Coronary artery (tissue), 2 donors: ENCODE results near the gene ZNF28.
A peak's percentile ranks its signal among the peaks of the same experiment; 100 is the strongest.
"Not testable (repeated sequence)": the region's sequence is repeated elsewhere in the genome, so short reads cannot be mapped to it uniquely, and the experiment has no call there.

Experiments used
- DNase-seq: peaks from one replicate; pipeline ENCODE4 v3.0.0-alpha.2; 2017; ENCODE audit warnings: low spot score
- H3K27ac ChIP-seq, 2 donors: fragments of 200-600 bp; sonication (generic); one replicate each; pipeline ENCODE4 v1.5.1; 2016 to 2019
- H3K4me3 ChIP-seq: fragments of 200-600 bp; sonication (generic); 2 replicates; pipeline ENCODE4 v1.5.1; 2016; ENCODE audit warnings: mild to moderate bottlenecking, moderate library complexity
- CTCF ChIP-seq: fragments of 200-600 bp; sonication (generic); IDR thresholded peaks from one replicate; pipeline ENCODE4 v1.5.1; 2019; ENCODE audit warnings: antibody characterized with exemption

The ZNF28 gene

GRCh38 chr19:52809801-52810200 lies 11.6 kb downstream of the ZNF28 start:
- DNase-seq, result no peak
- H3K4me3 ChIP-seq, result no peak overlapping the region
- H3K27ac ChIP-seq, result no peak overlapping the region
- TF ChIP-seq CTCF, result no peak

GRCh38 chr19:52799950-52800640 lies 21.3 kb downstream of the ZNF28 start:
- not testable (repeated sequence) for H3K4me3 ChIP-seq, DNase-seq, H3K27ac ChIP-seq

DNA sequence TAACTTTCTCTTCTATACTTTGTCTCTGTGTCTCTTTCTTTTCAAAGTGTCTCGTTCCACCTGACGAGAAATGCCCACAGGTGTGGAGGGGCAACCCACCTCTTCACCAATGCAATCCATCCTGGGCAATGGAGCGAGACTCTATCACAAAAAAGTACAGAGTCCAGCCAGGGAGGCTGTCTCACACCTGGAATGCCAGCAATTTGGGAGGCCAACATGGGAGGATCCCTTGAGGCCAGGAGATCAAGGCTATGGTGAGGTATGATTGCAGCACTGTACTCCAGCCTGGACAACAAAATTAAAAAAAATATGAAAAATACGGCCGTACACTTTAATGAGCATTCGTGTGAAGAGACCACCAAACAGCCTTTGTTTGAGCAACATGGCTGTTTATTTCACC lies 32.0 kb downstream of the ZNF28 start:
- no peak for TF ChIP-seq CTCF
- no peak for DNase-seq

GRCh38 chr19:52786464-52787354 lies 34.7 kb downstream of the ZNF28 start, which contains the start of gene ZNF600:
Gene ZNF600 (minus strand): TSS chr19:52786791. CDS start chr19:52778888, 7,903 bp downstream.
- Histone ChIP-seq H3K27ac (peak within 1 kb of the TSS; percentile 69 to 87), H3K4me3 (peak within 1 kb of the TSS; percentile 80)
- DNase-seq, result peak; percentile 93

More for the DNA sequence above, 32.0 kb downstream of the ZNF28 start:
- H3K27ac ChIP-seq, result no peak overlapping the region
- H3K4me3 ChIP-seq, result no peak overlapping the region

GRCh38 chr19:52786078-52786463 lies 35.4 kb downstream of the ZNF28 start:
- no peak for TF ChIP-seq CTCF
- DNase-seq, result no peak
- peak overlapping the region; percentile 80 for H3K4me3 ChIP-seq
- H3K27ac ChIP-seq, result peak overlapping the region; percentile 69 to 87

GRCh38 chr19:52785506-52785905 lies 35.9 kb downstream of the ZNF28 start:
- peak overlapping the region; percentile 80 for H3K4me3 ChIP-seq
- TF ChIP-seq CTCF, result no peak
- DNase-seq, result no peak
- H3K27ac ChIP-seq, result no peak overlapping the region

DNA sequence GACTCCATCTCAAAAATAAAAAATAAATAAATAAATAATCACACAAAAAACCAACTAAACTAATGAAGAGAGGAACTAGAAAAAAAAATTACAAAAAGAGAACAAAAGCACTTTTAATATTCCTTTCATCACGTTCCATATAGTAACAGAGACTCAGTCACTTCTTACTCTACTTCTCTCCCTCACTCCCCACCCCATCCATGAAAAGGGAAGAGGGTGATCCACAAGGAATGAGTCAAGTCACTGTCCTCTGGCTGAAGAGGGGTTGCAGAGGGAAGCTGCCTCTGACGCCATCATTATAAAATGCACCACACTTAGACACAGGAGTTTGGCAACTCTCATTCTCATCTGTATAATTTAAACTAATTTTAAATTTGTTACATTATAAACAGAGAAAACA lies 38.6 kb downstream of the ZNF28 start:
- H3K4me3 ChIP-seq, DNase-seq, H3K27ac ChIP-seq: not testable (repeated sequence)

GRCh38 chr19:52778811-52779210 lies 42.6 kb downstream of the ZNF28 start:
- DNase-seq, result no peak
- TF ChIP-seq CTCF, result no peak

GRCh38 chr19:52756447-52756846 lies 65.0 kb downstream of the ZNF28 start:
- H3K27ac ChIP-seq, H3K4me3 ChIP-seq, DNase-seq: not testable (repeated sequence)

More at GRCh38 chr19:52778811-52779210, 42.6 kb downstream of the ZNF28 start:
- H3K4me3 ChIP-seq, result no peak overlapping the region
- no peak overlapping the region for H3K27ac ChIP-seq
